SK-N-SH treated with all-trans-retinoic acid at 6 μM for 48 hours (cell line): Measurements from ENCODE around the gene COX20.
"Not testable (repeated sequence)": the region's sequence is repeated elsewhere in the genome, so short reads cannot be mapped to it uniquely, and the experiment has no call there.

Source experiments
- ATAC-seq: fragments of 200-7000 bp; cut with Tn5 transposase; 3 replicates; pipeline ENCODE4 v1.9.1; 2020; ENCODE audit warnings: mild to moderate bottlenecking, moderate library complexity
- ARNTL ChIP-seq: fragments of 450-650 bp; formaldehyde crosslinking; IDR thresholded peaks from 2 replicates; pipeline ENCODE4 v1.5.0; 2020; ENCODE audit warnings: low read depth, mild to moderate bottlenecking, moderate library complexity, borderline replicate concordance
- CSDC2 ChIP-seq: fragments of 250-450 bp; sonication (Bioruptor Pico); IDR thresholded peaks from 2 replicates; pipeline ENCODE4 v1.5.0; 2020; ENCODE audit warnings: mild to moderate bottlenecking, moderate library complexity
- ESRRG ChIP-seq: fragments of 250-450 bp; sonication (Bioruptor Pico); IDR thresholded peaks from 2 replicates; pipeline ENCODE4 v1.6.1; 2021; ENCODE audit warnings: mild to moderate bottlenecking
- GLIS3 ChIP-seq: fragments of 250-450 bp; sonication (Bioruptor Pico); IDR thresholded peaks from 2 replicates; pipeline ENCODE4 v1.5.0; 2020; ENCODE audit warnings: mild to moderate bottlenecking, moderate library complexity
- ISL1 ChIP-seq: fragments of 250-450 bp; sonication (Bioruptor Pico); IDR thresholded peaks from 2 replicates; pipeline ENCODE4 v2.1.2; 2022; ENCODE audit warnings: mild to moderate bottlenecking, moderate library complexity
- PPARA ChIP-seq: fragments of 250-450 bp; sonication (Bioruptor Pico); IDR thresholded peaks from 2 replicates; pipeline ENCODE4 v1.5.0; 2020; ENCODE audit warnings: mild to moderate bottlenecking, borderline replicate concordance
- RARB ChIP-seq: fragments of 250-450 bp; sonication (Bioruptor Pico); IDR thresholded peaks from 2 replicates; pipeline ENCODE4 v1.8.0; 2021; ENCODE audit warnings: mild to moderate bottlenecking, moderate library complexity
- SNAI2 ChIP-seq: fragments of 250-450 bp; sonication (Bioruptor Pico); IDR thresholded peaks from 2 replicates; pipeline ENCODE4 v1.5.0; 2020; ENCODE audit warnings: mild to moderate bottlenecking, moderate library complexity
- TCF4 ChIP-seq: fragments of 250-450 bp; sonication (Bioruptor Pico); IDR thresholded peaks from 2 replicates; pipeline ENCODE4 v1.8.0; 2021; ENCODE audit warnings: mild to moderate bottlenecking, moderate library complexity, borderline replicate concordance
- TOX ChIP-seq: fragments of 250-450 bp; sonication (Bioruptor Pico); IDR thresholded peaks from 2 replicates; pipeline ENCODE4 v1.8.0; 2021; ENCODE audit warnings: mild to moderate bottlenecking, moderate library complexity, borderline replicate concordance
- ZC3H10 ChIP-seq: fragments of 250-450 bp; sonication (Bioruptor Pico); IDR thresholded peaks from 2 replicates; pipeline ENCODE4 v1.5.1; 2021; ENCODE audit warnings: mild to moderate bottlenecking, moderate library complexity
- ZFP30 ChIP-seq: fragments of 450-650 bp; formaldehyde crosslinking; IDR thresholded peaks from 2 replicates; pipeline ENCODE4 v1.5.0; 2022; ENCODE audit warnings: mild to moderate bottlenecking, moderate library complexity
- ZNF565 ChIP-seq: fragments of 450-650 bp; formaldehyde crosslinking; conservative IDR thresholded peaks from 2 replicates; pipeline ENCODE4 v1.5.0; 2020; ENCODE audit warnings: low read depth, mild to moderate bottlenecking, moderate library complexity
- ZNF70 ChIP-seq: fragments of 450-650 bp; formaldehyde crosslinking; IDR thresholded peaks from 2 replicates; pipeline ENCODE4 v1.5.0; 2020; ENCODE audit warnings: mild to moderate bottlenecking, moderate library complexity
- ZNF8 ChIP-seq: fragments of 450-650 bp; formaldehyde crosslinking; IDR thresholded peaks from 2 replicates; pipeline ENCODE4 v1.5.0; 2020; ENCODE audit warnings: mild to moderate bottlenecking, moderate library complexity
- TF ChIP-seq, protein P1 (sequence below): fragments of 250-450 bp; sonication (Bioruptor Pico); IDR thresholded peaks from 2 replicates; pipeline ENCODE4 v1.8.0; 2020; ENCODE audit warnings: mild to moderate bottlenecking, moderate library complexity, borderline replicate concordance
- TF ChIP-seq, protein P2 (sequence below): fragments of 250-450 bp; sonication (Bioruptor Pico); IDR thresholded peaks from 2 replicates; pipeline ENCODE4 v1.5.1; 2020; ENCODE audit warnings: low read depth, mild to moderate bottlenecking, moderate library complexity
- TF ChIP-seq, protein P3 (sequence below): fragments of 250-450 bp; sonication (Bioruptor Pico); IDR thresholded peaks from 2 replicates; pipeline ENCODE4 v1.5.0; 2020; ENCODE audit warnings: mild to moderate bottlenecking, moderate library complexity
- TF ChIP-seq, protein P4 (sequence below): fragments of 250-450 bp; sonication (Bioruptor Pico); IDR thresholded peaks from 2 replicates; pipeline ENCODE4 v1.5.1; 2021; ENCODE audit warnings: mild to moderate bottlenecking, moderate library complexity
- TF ChIP-seq, protein P5 (sequence below): fragments of 250-450 bp; sonication (Bioruptor Pico); IDR thresholded peaks from 2 replicates; pipeline ENCODE4 v1.8.0; 2021; ENCODE audit warnings: low read depth, mild to moderate bottlenecking, moderate library complexity, borderline replicate concordance

Gene COX20

DNA sequence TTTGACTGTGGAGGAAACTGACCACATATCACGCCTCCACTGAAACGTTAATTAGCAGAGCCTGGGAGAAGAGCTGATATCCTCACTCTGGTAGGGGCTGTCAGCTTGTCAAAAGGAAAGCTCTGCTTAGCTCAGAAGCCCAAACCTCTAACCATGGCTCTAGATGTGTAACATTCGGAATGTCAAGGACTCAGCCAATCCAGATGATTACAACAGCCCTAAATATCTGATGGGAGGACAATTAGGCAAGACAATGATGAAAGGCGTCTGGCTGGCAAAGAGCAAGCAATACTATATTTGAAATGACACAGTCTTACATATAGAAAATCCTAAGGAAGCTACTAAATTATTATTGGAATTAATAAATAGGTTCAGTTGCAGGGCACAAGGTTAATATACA lies 45.7 kb upstream of the COX20 start:
- ATAC-seq, result no peak
- TF ChIP-seq ISL1 (CRISPR knock-in tag) (no peak), RARB (CRISPR knock-in tag) (no peak), SNAI2 (CRISPR knock-in tag) (no peak), CSDC2 (no peak)
- TF ChIP-seq, protein P1, sequence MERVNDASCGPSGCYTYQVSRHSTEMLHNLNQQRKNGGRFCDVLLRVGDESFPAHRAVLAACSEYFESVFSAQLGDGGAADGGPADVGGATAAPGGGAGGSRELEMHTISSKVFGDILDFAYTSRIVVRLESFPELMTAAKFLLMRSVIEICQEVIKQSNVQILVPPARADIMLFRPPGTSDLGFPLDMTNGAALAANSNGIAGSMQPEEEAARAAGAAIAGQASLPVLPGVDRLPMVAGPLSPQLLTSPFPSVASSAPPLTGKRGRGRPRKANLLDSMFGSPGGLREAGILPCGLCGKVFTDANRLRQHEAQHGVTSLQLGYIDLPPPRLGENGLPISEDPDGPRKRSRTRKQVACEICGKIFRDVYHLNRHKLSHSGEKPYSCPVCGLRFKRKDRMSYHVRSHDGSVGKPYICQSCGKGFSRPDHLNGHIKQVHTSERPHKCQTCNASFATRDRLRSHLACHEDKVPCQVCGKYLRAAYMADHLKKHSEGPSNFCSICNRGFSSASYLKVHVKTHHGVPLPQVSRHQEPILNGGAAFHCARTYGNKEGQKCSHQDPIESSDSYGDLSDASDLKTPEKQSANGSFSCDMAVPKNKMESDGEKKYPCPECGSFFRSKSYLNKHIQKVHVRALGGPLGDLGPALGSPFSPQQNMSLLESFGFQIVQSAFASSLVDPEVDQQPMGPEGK (CRISPR knock-in tag), result no peak

DNA sequence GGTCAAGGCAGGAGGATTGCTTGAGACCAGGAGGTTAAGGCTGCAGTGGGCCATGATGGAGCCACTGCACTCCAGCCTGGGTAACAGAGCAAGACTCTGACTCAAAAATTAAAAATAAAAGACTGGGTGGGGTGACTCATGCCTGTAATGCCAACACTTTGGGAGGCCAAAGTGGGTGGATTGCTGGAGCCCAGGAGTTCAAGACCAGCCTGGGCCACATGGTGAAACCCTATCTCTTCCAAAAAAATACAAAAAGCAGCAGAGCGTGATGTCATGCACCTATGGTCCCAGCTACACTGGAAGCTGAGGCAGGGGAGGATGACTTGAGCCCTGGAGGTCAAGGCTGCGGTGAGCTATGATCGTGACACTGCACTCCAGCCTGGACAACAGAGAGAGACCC lies 44.4 kb upstream of the COX20 start:
- ATAC-seq, result no peak
- no peak for TF ChIP-seq ZNF70 (CRISPR knock-in tag)

DNA sequence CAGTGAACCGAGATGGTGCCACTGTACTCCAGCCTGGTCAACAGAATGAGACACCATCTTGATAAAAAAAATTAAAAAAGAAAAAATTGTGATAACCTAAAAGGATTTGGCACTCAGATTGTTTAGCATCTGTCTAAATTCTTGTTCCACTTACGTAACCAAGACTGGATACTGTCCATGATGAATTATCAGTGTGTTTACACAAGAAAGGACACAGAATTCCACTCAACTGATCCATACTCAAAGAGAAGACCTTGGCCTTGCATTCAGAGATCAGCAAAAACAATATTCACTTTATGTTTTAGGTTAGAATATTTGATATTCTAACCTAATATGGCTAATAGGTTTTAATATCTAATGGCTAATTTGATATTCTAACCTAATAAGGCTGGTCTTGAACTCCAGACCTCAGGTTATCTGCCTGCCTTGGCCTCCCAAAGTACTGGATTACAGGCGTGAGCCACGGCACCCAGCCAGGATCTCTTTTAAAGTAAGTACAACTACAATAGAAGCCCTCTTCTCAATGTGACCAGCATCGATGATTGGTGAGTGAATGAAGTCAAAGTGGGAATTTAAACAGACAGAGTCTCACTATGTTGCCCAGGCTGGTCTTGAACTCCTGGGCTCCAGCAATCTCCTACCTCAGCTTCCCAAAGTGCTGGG lies 43.1 kb upstream of the COX20 start:
- TF ChIP-seq RARB (CRISPR knock-in tag), result no peak
- TF ChIP-seq ARNTL (CRISPR knock-in tag), result no peak
- TF ChIP-seq, protein P2, sequence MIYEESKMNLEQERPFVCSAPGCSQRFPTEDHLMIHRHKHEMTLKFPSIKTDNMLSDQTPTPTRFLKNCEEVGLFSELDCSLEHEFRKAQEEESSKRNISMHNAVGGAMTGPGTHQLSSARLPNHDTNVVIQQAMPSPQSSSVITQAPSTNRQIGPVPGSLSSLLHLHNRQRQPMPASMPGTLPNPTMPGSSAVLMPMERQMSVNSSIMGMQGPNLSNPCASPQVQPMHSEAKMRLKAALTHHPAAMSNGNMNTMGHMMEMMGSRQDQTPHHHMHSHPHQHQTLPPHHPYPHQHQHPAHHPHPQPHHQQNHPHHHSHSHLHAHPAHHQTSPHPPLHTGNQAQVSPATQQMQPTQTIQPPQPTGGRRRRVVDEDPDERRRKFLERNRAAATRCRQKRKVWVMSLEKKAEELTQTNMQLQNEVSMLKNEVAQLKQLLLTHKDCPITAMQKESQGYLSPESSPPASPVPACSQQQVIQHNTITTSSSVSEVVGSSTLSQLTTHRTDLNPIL (CRISPR knock-in tag), result no peak
- no peak for TF ChIP-seq ESRRG (CRISPR knock-in tag)
- TF ChIP-seq ISL1 (CRISPR knock-in tag), result no peak
- TF ChIP-seq, protein P3, sequence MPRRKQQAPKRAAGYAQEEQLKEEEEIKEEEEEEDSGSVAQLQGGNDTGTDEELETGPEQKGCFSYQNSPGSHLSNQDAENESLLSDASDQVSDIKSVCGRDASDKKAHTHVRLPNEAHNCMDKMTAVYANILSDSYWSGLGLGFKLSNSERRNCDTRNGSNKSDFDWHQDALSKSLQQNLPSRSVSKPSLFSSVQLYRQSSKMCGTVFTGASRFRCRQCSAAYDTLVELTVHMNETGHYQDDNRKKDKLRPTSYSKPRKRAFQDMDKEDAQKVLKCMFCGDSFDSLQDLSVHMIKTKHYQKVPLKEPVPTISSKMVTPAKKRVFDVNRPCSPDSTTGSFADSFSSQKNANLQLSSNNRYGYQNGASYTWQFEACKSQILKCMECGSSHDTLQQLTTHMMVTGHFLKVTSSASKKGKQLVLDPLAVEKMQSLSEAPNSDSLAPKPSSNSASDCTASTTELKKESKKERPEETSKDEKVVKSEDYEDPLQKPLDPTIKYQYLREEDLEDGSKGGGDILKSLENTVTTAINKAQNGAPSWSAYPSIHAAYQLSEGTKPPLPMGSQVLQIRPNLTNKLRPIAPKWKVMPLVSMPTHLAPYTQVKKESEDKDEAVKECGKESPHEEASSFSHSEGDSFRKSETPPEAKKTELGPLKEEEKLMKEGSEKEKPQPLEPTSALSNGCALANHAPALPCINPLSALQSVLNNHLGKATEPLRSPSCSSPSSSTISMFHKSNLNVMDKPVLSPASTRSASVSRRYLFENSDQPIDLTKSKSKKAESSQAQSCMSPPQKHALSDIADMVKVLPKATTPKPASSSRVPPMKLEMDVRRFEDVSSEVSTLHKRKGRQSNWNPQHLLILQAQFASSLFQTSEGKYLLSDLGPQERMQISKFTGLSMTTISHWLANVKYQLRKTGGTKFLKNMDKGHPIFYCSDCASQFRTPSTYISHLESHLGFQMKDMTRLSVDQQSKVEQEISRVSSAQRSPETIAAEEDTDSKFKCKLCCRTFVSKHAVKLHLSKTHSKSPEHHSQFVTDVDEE (CRISPR knock-in tag), result no peak
- no peak for TF ChIP-seq ZC3H10 (CRISPR knock-in tag)
- TF ChIP-seq SNAI2 (CRISPR knock-in tag), result no peak
- no peak for TF ChIP-seq GLIS3 (CRISPR knock-in tag)
- TF ChIP-seq ZNF70 (CRISPR knock-in tag), result no peak
- TF ChIP-seq ZNF565, result no peak
- TF ChIP-seq ZFP30 (CRISPR knock-in tag), result no peak
- TF ChIP-seq, protein P4, sequence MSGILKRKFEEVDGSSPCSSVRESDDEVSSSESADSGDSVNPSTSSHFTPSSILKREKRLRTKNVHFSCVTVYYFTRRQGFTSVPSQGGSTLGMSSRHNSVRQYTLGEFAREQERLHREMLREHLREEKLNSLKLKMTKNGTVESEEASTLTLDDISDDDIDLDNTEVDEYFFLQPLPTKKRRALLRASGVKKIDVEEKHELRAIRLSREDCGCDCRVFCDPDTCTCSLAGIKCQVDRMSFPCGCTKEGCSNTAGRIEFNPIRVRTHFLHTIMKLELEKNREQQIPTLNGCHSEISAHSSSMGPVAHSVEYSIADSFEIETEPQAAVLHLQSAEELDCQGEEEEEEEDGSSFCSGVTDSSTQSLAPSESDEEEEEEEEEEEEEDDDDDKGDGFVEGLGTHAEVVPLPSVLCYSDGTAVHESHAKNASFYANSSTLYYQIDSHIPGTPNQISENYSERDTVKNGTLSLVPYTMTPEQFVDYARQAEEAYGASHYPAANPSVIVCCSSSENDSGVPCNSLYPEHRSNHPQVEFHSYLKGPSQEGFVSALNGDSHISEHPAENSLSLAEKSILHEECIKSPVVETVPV (CRISPR knock-in tag), result no peak
- TF ChIP-seq, all 23 proteins: peak for 0
- ATAC-seq, result no peak

DNA sequence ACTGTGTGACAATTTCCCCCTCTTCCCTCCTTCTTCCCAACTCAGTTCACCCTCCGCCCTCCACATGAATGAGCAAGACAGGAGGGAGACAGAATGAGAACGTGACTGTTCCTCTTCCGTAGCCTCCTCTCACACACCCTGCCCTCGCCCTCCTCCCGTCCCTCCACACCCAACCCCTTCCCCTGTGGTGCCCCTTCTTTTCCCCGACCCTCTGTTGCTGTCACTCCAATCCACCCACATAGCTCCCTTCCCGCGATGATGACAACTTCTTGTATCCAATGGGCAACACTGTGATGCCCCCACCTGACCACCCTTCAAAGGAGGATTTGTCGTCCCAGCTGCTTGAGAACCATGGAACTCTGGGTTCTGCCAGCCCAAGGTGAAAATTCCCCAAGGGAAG lies 41.4 kb upstream of the COX20 start:
- TF ChIP-seq TOX (CRISPR knock-in tag), result no peak
- TF ChIP-seq, protein P1 (CRISPR knock-in tag), result no peak
- no peak for TF ChIP-seq TCF4 (CRISPR knock-in tag)
- TF ChIP-seq PPARA, result no peak
- TF ChIP-seq, protein P5, sequence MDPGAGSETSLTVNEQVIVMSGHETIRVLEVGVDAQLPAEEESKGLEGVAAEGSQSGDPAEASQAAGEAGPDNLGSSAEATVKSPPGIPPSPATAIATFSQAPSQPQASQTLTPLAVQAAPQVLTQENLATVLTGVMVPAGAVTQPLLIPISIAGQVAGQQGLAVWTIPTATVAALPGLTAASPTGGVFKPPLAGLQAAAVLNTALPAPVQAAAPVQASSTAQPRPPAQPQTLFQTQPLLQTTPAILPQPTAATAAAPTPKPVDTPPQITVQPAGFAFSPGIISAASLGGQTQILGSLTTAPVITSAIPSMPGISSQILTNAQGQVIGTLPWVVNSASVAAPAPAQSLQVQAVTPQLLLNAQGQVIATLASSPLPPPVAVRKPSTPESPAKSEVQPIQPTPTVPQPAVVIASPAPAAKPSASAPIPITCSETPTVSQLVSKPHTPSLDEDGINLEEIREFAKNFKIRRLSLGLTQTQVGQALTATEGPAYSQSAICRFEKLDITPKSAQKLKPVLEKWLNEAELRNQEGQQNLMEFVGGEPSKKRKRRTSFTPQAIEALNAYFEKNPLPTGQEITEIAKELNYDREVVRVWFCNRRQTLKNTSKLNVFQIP (CRISPR knock-in tag), result no peak
- TF ChIP-seq ZNF8 (CRISPR knock-in tag), result no peak
- no peak for ATAC-seq

DNA sequence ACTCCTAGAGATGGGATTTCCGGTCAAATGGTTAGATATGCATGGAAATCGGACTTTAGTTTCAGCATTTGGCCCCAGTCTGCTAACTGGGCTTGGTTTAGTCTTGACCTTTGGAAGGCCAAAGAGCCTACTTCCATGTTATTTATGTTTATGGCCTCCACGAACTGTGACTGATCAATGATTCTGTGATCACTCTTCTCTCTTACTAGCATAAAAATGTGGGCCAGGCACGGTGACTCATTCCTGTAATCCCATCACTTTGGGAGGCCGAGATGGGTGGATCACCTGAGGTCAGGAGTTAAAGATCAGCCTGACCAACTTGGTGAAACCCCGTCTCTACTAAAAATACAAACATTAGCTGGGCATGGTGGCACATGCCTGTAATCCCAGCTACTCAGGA lies 40.9 kb upstream of the COX20 start:
- ATAC-seq, result not testable (repeated sequence)
